Measurements from ENCODE around the gene PRR12. TPM values are rescaled to one million over a fixed set of nuclear protein-coding genes. Genes with fewer than 3 reads are reported as not detected.

The PRR12 gene
- total RNA-seq, 2 experiments from 2014 or later: 34.8 to 46.5 TPM

GRCh38 chr19:49665036-49665350 lies 74.0 kb downstream of the PRR12 start:
- Mint-ChIP-seq H3K36me3 (peaks cover 18% of the 10 kb centered on the region), H3K27me3 (no peaks in the 10 kb centered on the region), H3K9me3 (ENCODE audit: low read depth) (no peaks in the 10 kb centered on the region), H3K4me3 (peak overlapping the region; percentile 97), H3K4me1 (peaks cover 34% of the 10 kb centered on the region), H3K27ac (peak overlapping the region; percentile 92)
- CTCF ChIA-PET: interaction anchor here (1.0 to 6.6 kb wide), 8 partner anchors 7 to 116 kb away, joined by 3 to 64 read pairs (median 5); partner anchors contain the start of genes PRMT1 and SCAF1
- no peak for ATAC-seq
- no peak for DNase-seq

GRCh38 chr19:49665351-49666119 lies 74.6 kb downstream of the PRR12 start, which contains the start of the genes BCL2L12 and IRF3:
Gene BCL2L12 (plus strand): TSS chr19:49665933. CDS start chr19:49666693, 760 bp downstream.
Gene IRF3 (minus strand): TSS chr19:49665857. CDS start chr19:49664838, 1,019 bp downstream.
- peak within 1 kb of the TSS; percentile 92 for H3K27ac Mint-ChIP-seq
- CTCF ChIA-PET: interaction anchor here (0.9 to 6.6 kb wide), 5 partner anchors 11 to 196 kb away, joined by 3 to 64 read pairs (median 5); partner anchors contain the start of genes PRMT1 and SCAF1
- peaks cover 34% of the 10 kb centered on the region for H3K4me1 Mint-ChIP-seq
- no peaks in the 10 kb centered on the region for H3K9me3 Mint-ChIP-seq (ENCODE audit: low read depth)
- DNase-seq: peak; percentile 99
- peak; percentile 86 for ATAC-seq
- H3K36me3 Mint-ChIP-seq: peaks cover 14% of the 10 kb centered on the region
- no peaks in the 10 kb centered on the region for H3K27me3 Mint-ChIP-seq
- peak within 1 kb of the TSS; percentile 97 for H3K4me3 Mint-ChIP-seq

DNA sequence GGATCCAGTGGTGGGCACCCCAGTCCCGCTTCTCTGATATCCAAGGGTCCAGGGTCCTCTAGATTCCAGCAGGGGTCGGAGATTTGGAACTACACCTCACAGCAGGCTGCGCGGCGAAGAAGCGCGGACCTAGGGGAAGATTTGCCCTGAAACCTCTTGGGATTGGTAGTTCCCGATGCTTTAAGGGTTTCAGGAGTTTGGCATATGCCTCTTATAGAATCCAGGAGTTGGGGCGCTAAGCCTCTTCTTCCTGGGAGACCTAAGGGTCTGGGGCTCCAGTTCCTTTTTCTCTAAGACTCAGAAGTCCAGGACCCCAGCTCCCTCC lies 75.1 kb downstream of the PRR12 start:
- no peak for DNase-seq
- peak overlapping the region; percentile 92 for H3K27ac Mint-ChIP-seq
- no peak for ATAC-seq
- no peaks in the 10 kb centered on the region for H3K9me3 Mint-ChIP-seq (ENCODE audit: low read depth)
- CTCF ChIA-PET: interaction anchor here (0.9 to 6.6 kb wide), 3 partner anchors 11 to 197 kb away, joined by 3 to 64 read pairs (median 5); partner anchors contain the start of genes PRMT1 and SCAF1
- peaks cover 34% of the 10 kb centered on the region for H3K4me1 Mint-ChIP-seq
- H3K36me3 Mint-ChIP-seq: peaks cover 14% of the 10 kb centered on the region
- no peaks in the 10 kb centered on the region for H3K27me3 Mint-ChIP-seq
- peak overlapping the region; percentile 97 for H3K4me3 Mint-ChIP-seq

- H3K27me3 Mint-ChIP-seq: no peaks in the 10 kb centered on the region
- H3K36me3 Mint-ChIP-seq: peaks cover 12% of the 10 kb centered on the region
- peaks cover 40% of the 10 kb centered on the region for H3K4me1 Mint-ChIP-seq
- H3K27ac Mint-ChIP-seq: peak overlapping the region; percentile 54
- CTCF ChIA-PET: interaction anchor here (0.6 to 6.6 kb wide), 3 partner anchors 10 to 165 kb away, joined by 5 to 64 read pairs (median 6); partner anchors contain the start of gene PRMT1
- peak overlapping the region; percentile 97 for H3K4me3 Mint-ChIP-seq
- no peaks in the 10 kb centered on the region for H3K9me3 Mint-ChIP-seq (ENCODE audit: low read depth)
- ATAC-seq (no peak), DNase-seq (no peak)
Measured at GRCh38 chr19:49667473-49667872, 76.5 kb downstream of the PRR12 start.

DNA sequence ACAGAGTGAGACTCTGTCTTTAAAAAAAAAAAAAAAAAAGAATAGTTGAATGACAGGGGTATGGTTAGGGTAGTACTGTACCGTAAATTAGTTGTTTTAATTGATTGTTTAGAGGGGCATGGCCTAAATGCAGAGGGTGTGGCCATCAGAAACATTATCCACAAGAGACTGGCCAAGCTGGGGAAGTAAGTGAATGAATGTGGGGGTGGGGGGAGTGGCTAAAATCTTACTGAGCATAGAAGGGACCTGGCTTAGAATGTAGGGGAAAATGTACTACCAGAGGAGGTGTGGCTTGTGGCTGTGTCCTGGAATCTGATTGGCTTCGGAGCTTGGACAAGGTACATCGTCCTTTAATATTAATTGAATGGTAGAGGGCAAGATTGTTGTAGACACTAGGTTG lies 78.5 kb downstream of the PRR12 start:
- Mint-ChIP-seq H3K4me3 (no peak overlapping the region), H3K9me3 (ENCODE audit: low read depth) (no peaks in the 10 kb centered on the region), H3K27me3 (no peaks in the 10 kb centered on the region), H3K36me3 (peaks cover 6% of the 10 kb centered on the region), H3K27ac (no peak overlapping the region), H3K4me1 (peaks cover 22% of the 10 kb centered on the region)
- CTCF ChIA-PET: interaction anchor here (1.3 to 2.2 kb wide), 3 partner anchors 9 to 163 kb away, joined by 4 to 10 read pairs (median 5); no protein-coding TSS in a partner anchor
- ATAC-seq (no peak), DNase-seq (no peak)

DNA sequence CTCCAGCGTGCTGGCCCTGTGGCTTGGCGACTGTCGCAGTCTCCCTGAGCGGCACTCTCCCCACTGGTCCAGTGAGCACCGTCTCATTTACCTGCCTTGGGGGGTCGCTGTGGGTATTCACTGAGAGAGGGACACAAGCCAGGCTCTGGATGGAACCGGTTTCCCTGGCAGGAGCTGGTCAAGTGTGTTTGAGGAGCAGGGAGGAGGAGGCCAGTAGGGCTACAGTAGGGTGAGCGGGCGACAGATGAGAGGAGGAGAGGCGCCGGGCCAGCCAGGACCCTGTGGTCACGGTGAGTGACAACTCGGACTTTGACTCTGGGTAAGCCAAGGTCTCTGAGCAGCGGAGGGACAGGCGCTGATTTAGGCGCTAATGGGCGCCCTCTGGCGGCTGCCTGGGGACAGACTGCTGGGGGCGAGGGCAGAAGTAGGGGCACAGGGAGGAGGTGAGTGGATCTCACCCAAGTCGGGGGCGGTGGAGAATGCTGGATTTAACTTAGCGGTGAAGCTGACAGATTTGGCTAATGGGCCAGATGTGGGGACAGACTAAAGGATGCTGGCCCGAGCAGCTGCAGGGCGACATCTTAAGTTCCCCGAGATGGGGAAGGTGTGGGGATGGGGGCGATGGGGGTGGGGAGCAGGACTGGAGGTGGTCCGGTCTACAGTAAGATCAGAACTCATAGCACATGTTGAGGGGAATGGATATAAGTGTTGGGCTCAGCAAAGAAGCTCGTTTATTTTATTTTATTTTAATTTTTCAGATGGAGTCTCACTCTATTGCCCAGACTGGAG lies 81.3 kb downstream of the PRR12 start:
- CTCF ChIA-PET: interaction anchor here (0.6 to 3.6 kb wide), 19 partner anchors 9 to 202 kb away, joined by 3 to 21 read pairs (median 4); partner anchors contain the start of genes NOSIP and RRAS
- peaks cover 6% of the 10 kb centered on the region for H3K36me3 Mint-ChIP-seq
- peak overlapping the region; percentile 4 for H3K27ac Mint-ChIP-seq
- no peak overlapping the region for H3K4me3 Mint-ChIP-seq
- no peaks in the 10 kb centered on the region for H3K27me3 Mint-ChIP-seq
- no peaks in the 10 kb centered on the region for H3K9me3 Mint-ChIP-seq (ENCODE audit: low read depth)
- no peak for ATAC-seq
- peaks cover 17% of the 10 kb centered on the region for H3K4me1 Mint-ChIP-seq
- DNase-seq: peak; percentile 81

Other genes starting within 250 kb of the PRR12 start
- not detected for gene TEAD2, start 228.8 kb upstream of the PRR12 start, total RNA-seq
- not detected for gene DKKL1, start 227.3 kb upstream of the PRR12 start, total RNA-seq
- under 1 TPM in 1 of 2 experiments, not detected in 1; 0.64 TPM for gene KASH5, start 202.9 kb upstream of the PRR12 start, total RNA-seq
- gene PTH2, start 167.7 kb upstream of the PRR12 start, total RNA-seq: not detected
- gene GFY, start 165.8 kb upstream of the PRR12 start, total RNA-seq: not detected
- under 1 TPM; 0.19 to 0.55 TPM for gene SLC17A7, start 149.7 kb upstream of the PRR12 start, total RNA-seq
- gene PIH1D1, start 139.4 kb upstream of the PRR12 start, total RNA-seq: 100 to 1,000 TPM; 148 to 158 TPM
- 10 to 100 TPM; 37.2 to 45.2 TPM for gene ALDH16A1, start 138.0 kb upstream of the PRR12 start, total RNA-seq
- 100 to 1,000 TPM; 112 to 151 TPM for gene FLT3LG, start 117.0 kb upstream of the PRR12 start, total RNA-seq
- 1,000 to 10,000 TPM; 2,143 to 2,523 TPM for gene RPL13A, start 103.6 kb upstream of the PRR12 start, total RNA-seq
- 1,000 to 10,000 TPM; 1,876 to 2,018 TPM for gene RPS11, start 94.7 kb upstream of the PRR12 start, total RNA-seq
- gene FCGRT, start 78.5 kb upstream of the PRR12 start, total RNA-seq: 1 to 10 TPM; 2.1 to 7.9 TPM
- under 1 TPM; 0.19 to 0.53 TPM for gene RCN3, start 63.2 kb upstream of the PRR12 start, total RNA-seq
- 10 to 100 TPM; 77.3 to 96.1 TPM for gene NOSIP, start 10.6 kb upstream of the PRR12 start, total RNA-seq
- gene PRRG2, start 9.9 kb upstream of the PRR12 start, total RNA-seq: 1 to 10 TPM in 1 of 2 experiments, under 1 TPM in 1; 0.49 to 2.4 TPM
- gene RRAS, start 49.0 kb downstream of the PRR12 start, total RNA-seq: 1 to 10 TPM; 6.6 to 9.6 TPM
- gene SCAF1, start 51.0 kb downstream of the PRR12 start, total RNA-seq: 10 to 100 TPM; 78.8 to 79.3 TPM
- gene IRF3, start 74.7 kb downstream of the PRR12 start, total RNA-seq: 100 to 1,000 TPM; 159 to 170 TPM
- gene BCL2L12, start 74.8 kb downstream of the PRR12 start, total RNA-seq: 10 to 100 TPM; 90.6 to 94.5 TPM
- gene PRMT1, start 86.1 kb downstream of the PRR12 start, total RNA-seq: 100 to 1,000 TPM; 145 to 257 TPM
- 1 to 10 TPM; 2.7 to 3.5 TPM for gene ADM5, start 98.4 kb downstream of the PRR12 start, total RNA-seq
- 1 to 10 TPM; 1.6 TPM for gene CPT1C, start 99.9 kb downstream of the PRR12 start, total RNA-seq
- gene TSKS, start 172.1 kb downstream of the PRR12 start, total RNA-seq: 1 to 10 TPM in 1 of 2 experiments, under 1 TPM in 1; 0.47 to 1.3 TPM
- gene AP2A1, start 175.8 kb downstream of the PRR12 start, total RNA-seq: 100 to 1,000 TPM in 1 of 2 experiments, 10 to 100 TPM in 1; 85.3 to 102 TPM
- 10 to 100 TPM; 20.1 to 23.0 TPM for gene FUZ, start 222.1 kb downstream of the PRR12 start, total RNA-seq
- gene MED25, start 227.1 kb downstream of the PRR12 start, total RNA-seq: 10 to 100 TPM; 57.5 to 70.5 TPM